Stomach (tissue), 4 donors: ENCODE data around the gene SECTM1.

Source experiments
- POLR2A ChIP-seq, 4 donors: fragments of 450-650 bp; IDR thresholded peaks; one replicate each; pipeline ENCODE4 v1.6.1; 2016; ENCODE audit warnings: antibody characterized with exemption in 4 of 4, control low read depth in 2 of 4, mild to moderate bottlenecking in 1 of 4, moderate library complexity in 1 of 4
- TF ChIP-seq, protein P1 (sequence below), 7 experiments: fragments of 450-650 bp in 4 of 7; fragments of 200-600 bp in 3 of 7; sonication (generic) in 3 of 7; IDR thresholded peaks; one replicate each; pipeline ENCODE4 v1.5.1; 2016 to 2019; ENCODE audit warnings: antibody characterized with exemption in 7 of 7, control low read depth in 2 of 7, mild to moderate bottlenecking in 1 of 7

- TF ChIP-seq, protein P1, sequence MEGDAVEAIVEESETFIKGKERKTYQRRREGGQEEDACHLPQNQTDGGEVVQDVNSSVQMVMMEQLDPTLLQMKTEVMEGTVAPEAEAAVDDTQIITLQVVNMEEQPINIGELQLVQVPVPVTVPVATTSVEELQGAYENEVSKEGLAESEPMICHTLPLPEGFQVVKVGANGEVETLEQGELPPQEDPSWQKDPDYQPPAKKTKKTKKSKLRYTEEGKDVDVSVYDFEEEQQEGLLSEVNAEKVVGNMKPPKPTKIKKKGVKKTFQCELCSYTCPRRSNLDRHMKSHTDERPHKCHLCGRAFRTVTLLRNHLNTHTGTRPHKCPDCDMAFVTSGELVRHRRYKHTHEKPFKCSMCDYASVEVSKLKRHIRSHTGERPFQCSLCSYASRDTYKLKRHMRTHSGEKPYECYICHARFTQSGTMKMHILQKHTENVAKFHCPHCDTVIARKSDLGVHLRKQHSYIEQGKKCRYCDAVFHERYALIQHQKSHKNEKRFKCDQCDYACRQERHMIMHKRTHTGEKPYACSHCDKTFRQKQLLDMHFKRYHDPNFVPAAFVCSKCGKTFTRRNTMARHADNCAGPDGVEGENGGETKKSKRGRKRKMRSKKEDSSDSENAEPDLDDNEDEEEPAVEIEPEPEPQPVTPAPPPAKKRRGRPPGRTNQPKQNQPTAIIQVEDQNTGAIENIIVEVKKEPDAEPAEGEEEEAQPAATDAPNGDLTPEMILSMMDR (IDR thresholded peaks at IDR 0.05) = no peak
- TF ChIP-seq POLR2A (IDR thresholded peaks at IDR 0.05) = no peak
Observed at GRCh38 chr17:82300228-82300627, 33.3 kb downstream of the SECTM1 start.
